ENCODE measurements around the gene SLC25A42. TPM values are rescaled to one million over a fixed set of nuclear protein-coding genes. Genes with fewer than 3 reads are reported as not detected.

SLC25A42 gene
- polyA plus RNA-seq, 5 donors = 10.2 to 15.9 (median 12.9) TPM

- DNase-seq = no peak
These were observed 13.7 kb upstream of the SLC25A42 start for GRCh38 chr19:19050104-19050503.

GRCh38 chr19:19050731-19051130 lies 13.1 kb upstream of the SLC25A42 start:
- no peak for DNase-seq

DNA sequence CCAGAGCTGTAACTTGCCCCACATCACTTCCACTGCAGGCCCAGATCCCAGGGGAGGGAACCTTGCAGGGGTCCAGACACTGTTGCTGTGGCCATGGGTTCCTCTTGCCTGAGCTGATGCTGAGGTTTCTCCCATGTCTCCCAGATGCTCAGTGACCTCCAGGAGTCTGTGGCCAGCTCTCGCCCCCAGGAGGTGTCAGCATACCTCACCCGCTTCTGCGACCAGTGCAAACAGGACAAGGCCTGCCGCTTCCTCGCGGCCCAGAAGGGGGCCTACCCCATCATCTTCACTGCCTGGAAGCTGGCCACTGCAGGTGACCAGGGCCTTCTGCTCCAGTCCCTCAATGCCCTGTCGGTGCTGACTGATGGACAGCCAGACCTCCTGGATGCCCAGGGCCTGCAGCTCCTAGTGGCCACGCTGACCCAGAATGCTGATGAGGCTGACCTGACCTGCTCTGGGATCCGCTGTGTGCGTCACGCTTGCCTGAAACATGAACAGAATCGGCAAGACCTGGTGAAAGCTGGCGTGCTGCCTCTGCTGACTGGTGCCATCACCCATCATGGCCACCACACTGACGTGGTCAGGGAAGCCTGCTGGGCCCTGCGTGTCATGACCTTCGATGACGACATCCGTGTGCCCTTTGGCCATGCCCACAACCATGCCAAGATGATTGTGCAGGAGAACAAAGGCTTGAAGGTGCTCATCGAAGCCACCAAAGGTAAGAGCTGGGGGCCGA lies 12.1 kb upstream of the SLC25A42 start:
- no peak for DNase-seq

DNA sequence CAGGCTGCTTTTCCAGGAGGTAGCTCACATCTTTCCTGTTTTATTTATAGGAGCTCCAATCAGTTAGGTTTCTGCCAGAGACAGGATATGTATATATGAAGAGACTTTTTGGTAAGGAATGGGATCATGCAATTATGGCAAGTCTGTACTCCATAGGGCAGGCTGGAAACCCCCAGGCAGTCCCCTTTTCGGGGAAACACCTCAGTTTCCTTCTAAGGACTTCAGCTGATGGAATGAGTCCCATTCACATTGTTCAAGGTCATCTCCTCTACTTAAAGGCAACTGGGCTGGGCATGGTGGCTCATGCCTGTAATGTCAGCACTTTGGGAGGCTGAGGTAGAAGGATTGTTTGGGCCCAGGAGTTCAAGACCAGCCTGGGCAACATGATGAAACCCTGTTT lies 10.9 kb upstream of the SLC25A42 start:
- no peak for DNase-seq

GRCh38 chr19:19053508-19054314 lies 10.1 kb upstream of the SLC25A42 start:
- DNase-seq = no peak

GRCh38 chr19:19054315-19054938 lies 9.4 kb upstream of the SLC25A42 start:
- no peak for DNase-seq

DNA sequence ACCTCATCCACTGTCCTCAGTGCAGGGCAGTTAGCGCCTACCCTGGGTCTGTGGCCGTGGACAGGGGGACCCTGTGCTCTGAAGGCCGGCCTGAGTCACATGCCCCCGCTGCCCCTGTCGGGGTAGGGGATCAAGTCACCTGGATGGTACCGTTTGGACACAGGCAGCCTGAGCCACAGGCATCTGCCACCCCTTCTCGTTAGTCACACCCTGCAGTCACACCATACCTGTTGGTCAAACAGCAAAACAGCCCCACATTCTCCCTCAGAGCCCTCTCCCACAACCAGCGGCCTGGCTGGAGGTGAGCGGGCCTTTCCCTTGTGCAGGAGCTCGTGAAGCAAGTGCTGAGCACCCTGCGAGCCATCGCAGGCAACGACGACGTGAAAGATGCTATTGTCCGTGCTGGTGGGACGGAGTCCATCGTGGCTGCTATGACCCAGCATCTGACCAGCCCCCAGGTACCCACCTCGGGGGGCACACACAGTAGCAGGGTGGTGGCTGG lies 8.8 kb upstream of the SLC25A42 start:
- DNase-seq = no peak

DNA sequence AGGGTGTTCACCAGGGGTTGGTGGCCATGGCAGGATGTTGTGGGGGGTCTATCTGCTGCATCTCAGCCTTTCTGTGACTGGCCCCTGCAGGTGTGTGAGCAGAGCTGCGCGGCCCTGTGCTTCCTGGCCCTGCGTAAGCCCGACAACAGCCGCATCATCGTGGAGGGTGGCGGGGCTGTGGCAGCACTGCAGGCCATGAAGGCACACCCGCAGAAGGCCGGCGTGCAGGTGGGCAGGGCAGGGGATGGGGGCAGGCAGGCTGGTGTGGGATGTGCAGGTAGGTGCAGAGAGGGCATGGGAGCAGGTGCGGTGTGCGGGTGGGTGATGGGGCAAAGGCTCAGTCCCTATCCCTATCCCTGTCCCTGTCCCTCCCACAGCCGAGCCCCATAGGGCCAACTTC lies 8.1 kb upstream of the SLC25A42 start:
- no peak for DNase-seq

DNA sequence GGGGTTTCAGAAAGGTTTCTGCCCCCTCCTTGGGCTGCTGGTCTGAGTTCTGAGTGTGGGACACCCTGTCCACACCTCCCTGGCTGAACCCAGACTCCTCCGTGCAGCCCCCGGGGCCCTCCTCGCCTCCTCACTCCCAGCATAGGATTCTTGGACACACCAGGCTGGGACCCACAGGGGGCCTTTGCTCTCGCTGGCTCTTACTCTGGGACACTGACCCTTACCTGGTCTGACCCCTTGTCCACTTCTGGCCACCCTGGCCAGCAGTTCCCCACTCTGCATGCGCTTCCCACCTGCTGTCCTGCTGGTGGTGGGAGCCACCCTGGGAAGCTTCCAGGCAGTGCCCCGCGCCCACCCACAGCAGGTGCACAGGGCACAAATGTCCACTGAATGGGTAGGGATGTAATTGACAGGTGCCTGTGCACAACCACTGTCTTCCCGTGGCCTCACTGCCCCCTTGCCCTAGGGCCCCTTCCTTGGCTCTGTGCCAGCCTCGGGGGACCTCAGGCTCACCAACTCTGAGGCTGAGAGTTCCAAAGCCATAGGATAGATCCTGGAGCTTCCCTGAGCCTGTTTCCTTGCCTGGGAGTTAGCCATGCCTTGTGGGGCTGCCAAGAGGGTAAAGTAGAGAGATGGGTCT lies 7.0 kb upstream of the SLC25A42 start:
- DNase-seq = no peak

- no peak for DNase-seq
These were observed 6.5 kb upstream of the SLC25A42 start for GRCh38 chr19:19057317-19057716.

DNA sequence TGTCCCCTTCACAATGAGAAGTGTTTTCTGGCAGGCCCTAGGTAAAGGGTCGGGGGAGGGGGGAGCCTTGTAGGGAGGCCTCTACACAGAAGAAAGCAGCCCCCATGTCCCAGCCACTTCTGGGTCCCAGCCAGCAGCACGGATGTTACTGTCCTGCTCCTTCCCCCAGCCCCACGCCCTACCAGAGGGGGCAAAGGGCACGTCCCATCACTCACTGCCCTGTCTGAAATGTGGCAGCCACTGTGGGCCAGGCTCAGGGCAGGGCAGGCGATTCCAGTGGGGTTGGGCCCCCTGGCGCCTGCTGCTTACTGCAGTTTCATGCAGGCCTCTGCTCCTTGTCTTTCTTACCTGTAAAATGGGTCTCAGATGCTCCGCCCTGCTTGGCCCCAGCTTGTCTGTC lies 6.1 kb upstream of the SLC25A42 start:
- DNase-seq = no peak

DNA sequence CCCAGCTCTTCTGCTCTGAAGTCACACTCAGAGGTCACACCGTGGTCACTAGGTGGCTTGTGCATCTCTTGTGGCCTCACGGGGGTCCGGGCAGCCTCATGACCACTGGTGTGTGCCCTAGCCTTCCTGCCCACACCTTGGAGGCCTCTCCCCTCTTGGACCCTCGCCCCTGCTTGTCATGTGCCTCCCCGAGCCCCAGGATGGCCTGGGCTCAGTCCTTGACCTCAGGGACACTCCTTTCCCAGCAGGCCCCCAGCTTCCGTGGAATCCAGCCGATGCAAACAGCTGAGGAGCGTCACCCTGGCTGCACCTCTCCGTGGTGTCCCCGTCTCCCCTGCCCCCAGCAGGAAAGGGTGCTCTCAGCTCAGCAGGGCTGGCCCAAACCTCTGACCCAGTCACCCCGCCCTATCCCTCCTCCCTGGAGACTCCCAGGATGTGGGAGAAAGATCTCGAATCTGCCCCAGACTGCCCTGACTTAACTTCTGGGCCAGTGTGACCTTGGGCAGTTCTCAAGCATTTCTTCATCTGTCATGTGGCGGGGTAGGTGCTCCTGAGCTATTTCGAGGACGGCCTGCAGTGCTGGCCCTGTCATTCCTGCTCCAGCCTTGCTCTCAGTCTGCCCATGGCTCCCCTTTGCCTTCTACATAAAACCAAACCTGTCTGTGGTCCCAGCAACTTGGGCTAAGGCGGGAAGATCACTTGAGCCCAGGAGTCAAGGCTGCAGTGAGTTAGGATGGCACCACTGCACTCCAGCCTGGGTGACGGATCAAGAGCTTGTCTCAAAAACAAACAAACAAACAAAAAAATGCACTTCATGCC lies 4.6 kb upstream of the SLC25A42 start:
- no peak for DNase-seq

DNA sequence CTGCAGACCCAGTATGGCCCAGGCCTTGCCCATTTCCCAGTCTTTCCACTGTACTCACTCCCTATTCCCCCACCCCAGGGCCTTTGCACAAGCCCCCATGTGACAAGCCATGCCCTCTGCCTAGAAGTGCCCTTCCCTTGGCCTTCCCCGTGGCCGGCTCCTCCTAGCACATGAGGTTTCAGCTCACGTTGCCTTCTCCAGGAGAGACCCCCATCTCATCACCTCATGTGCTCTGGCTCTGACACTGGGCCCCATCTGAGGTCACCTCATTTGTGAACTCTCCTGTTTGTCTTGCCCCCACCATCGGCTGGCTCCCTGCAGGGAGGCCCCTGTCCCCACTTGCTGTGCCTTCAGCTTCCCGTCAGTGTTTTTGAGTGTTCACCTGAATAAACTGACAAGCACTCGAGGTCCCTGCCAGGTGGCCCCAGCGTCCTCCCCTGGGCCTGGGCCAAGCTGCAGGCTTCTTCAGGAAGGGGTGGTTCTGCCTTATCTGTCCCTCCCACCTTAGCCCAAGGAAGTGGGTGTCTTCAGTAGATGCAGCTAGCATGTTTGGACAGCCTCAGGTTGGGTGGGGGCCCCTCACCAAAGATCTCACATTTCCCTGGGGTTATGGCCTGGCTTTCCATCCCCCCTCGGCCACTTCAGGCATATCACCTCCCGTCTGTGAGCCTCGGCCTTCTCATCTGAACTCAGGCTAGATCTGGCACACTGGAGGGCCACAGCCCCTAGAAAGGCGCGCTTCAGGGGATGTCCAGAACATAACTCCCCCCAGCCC lies 3.8 kb upstream of the SLC25A42 start:
- no peak for DNase-seq

- DNase-seq = no peak
These were observed 2.3 kb upstream of the SLC25A42 start for GRCh38 chr19:19061506-19061905.

- no peak for DNase-seq
These were observed 1.2 kb upstream of the SLC25A42 start for GRCh38 chr19:19062454-19063182.

DNA sequence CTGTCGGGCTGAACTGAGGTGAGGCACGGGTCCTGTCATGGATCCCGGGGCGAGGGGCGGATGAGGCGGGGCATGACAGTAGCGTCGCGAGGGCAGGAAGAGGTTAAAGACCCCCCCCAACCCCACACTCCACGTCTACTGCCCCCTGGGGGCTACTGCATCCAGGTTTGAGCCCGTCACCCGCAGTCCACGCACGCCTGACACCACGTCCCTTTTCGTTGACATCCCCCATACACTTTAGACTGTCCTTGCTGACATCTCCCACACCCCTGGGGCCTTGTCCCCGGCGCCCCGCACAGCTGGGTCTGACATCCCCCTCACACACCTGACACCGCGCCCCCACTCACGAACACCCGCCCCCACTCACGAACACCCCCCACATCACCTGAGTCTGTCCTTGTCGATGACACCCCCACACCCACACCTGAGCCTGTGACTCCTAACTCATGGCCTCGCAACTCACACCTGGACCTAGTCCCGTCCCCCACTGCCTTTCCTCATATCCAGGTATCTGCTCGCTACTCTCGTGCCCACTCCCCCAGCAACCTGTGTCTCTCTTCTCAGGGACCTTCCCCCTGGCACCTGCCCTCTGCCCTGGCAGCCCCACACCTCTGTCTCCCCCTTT lies 416 bp downstream of the SLC25A42 start:
- DNase-seq = no peak

DNA sequence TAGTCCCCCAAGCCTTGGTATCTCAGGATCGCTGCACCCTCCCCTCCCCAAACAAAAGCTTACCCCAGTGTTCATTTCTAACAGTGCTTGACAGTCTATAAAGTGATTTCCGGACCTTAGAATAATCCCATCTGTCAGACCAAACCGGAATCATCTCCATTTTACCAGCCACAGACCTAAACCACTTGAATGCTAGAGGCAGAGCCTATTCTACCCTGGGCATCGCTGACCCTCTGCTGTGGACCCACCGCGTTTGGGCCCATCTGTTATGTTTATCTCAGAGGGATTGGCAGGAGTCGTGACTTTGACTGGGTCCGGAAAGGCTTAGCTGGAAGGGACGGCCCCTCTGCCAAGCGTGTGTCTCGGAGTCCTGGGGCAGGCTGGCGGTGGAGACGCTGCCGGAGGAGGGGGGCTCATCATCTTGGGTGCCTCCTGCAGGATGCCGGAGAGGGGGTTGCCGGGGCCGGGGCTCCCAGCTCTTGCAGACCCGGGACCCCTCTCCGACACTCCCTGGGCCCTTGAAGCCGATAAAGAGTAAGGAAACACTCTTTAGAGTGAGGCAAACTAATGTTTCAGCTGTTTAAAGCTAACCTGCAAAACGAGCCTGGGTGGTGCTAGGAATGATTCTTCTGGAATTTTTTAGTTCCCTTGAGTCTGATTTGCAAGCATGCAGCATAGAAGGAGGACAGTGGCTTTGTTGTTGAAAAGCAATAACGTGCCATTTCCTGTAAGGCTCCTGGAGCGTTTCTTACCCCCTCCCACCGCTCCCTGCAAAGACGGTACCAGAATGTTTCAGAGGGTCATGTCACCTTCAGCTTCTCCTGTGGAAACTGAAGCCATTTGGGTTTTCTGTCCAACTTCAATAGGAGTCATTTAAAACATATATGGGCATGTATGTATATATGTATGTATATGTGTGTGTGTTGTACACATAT lies 1.3 kb downstream of the SLC25A42 start:
- DNase-seq = no peak
